ENCODE results near the gene SLC43A3.
A peak's percentile ranks its signal among the peaks of the same experiment; 100 is the strongest.

Gene SLC43A3

DNA sequence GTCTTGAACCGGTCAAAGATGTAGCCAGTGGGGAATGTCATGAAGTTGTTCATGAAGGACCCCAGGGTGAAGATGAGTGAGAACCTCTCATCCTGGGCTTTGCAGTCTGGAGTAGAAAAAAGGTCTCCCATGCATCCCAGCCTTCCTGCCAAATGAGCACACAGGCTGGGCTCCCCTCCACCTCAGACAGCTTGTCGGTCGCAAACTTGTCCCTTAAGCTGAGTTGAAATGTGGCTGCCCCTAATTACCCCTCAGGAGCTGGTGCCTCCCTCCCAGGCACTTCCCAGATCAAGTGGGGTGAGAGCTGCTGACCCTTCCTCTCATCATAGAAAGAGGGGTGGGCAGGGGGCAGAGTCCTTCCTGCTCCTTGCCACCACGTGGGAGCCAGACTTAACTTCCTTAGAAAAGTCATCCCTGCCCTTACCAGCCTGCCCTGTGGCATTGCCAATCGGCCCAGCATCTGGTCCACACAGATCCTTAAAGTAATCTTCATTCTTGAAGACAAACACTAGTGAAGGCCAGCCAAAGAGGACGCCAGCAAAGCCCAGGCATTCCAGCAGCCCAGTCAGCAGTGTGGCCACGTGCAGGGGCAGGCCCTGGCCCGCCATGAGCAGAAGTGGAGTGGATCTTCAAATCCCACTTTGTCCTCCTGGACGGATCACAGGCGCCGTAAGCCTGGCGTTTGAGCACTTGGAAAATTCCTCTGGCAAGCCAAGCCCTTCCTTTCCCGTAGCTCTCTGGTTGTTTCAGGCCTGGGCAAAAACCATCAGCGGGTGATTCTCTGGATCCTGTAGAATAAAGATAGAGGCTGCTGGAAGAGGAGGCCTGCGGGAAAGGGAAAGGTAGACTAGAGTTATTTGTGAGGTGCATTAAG is 1.1 kb downstream of the SLC43A3 start:
- H3K9me3 ChIP-seq (ENCODE audit: control insufficient read depth, low read length) = no peaks in the 10 kb centered on the region
- peak overlapping the region; percentile 96 for H3K9ac ChIP-seq (ENCODE audit: low read length)
- no peak overlapping the region for H2BK5ac ChIP-seq (ENCODE audit: low read depth, low read length, poor library complexity, severe bottlenecking)
- no peak overlapping the region for H2AFZ ChIP-seq (ENCODE audit: low read depth, low read length)
- peak overlapping the region; percentile 52 to 70 for H3K18ac ChIP-seq (ENCODE audit: low read depth in 1 of 2, low read length in 2 of 2)
- no peaks in the 10 kb centered on the region for H3K27me3 ChIP-seq (ENCODE audit: control insufficient read depth in 1 of 2, insufficient read depth in 1 of 2, low read length in 2 of 2)
- no peak overlapping the region for H3K23ac ChIP-seq (ENCODE audit: low read length in 2 of 2)
- H3K79me1 ChIP-seq (replicated peaks; ENCODE audit: low read length, poor library complexity, severe bottlenecking) = peaks cover 3% of the 10 kb centered on the region
- DNase-seq = peak; percentile 26
- H3K4me2 ChIP-seq (ENCODE audit: low read length, poor library complexity, severe bottlenecking) = no peak overlapping the region
- H4K91ac ChIP-seq (ENCODE audit: low read length) = peak overlapping the region; percentile 57
- no peak overlapping the region for H2BK120ac ChIP-seq (ENCODE audit: low read depth, low read length)
- H3K36me3 ChIP-seq (ENCODE audit: control insufficient read depth in 1 of 2, insufficient read depth in 2 of 2, low read depth in 1 of 2, low read length in 2 of 2) = peaks cover 0 to 53% of the 10 kb centered on the region in 2 experiments
- peak overlapping the region; percentile 60 for H2BK15ac ChIP-seq (ENCODE audit: low read depth, poor library complexity, severe bottlenecking)
- H3K14ac ChIP-seq (ENCODE audit: low read length in 2 of 2) = no peak overlapping the region
- H2AK5ac ChIP-seq (ENCODE audit: low read length, severe bottlenecking) = peak overlapping the region; percentile 24
- peaks cover 29% of the 10 kb centered on the region for H3K4me1 ChIP-seq (ENCODE audit: control insufficient read depth, insufficient read depth, low read depth, low read length)
- H3K27ac ChIP-seq (ENCODE audit: low read length, poor library complexity, severe bottlenecking) = peak overlapping the region; percentile 14
- peak overlapping the region in 1 of 2 experiments; percentile 86 for H3K4me3 ChIP-seq (ENCODE audit: insufficient read depth in 1 of 2, low read depth in 1 of 2, low read length in 2 of 2)
- 85% methylated on average over 15 of the region's 15 CpGs for WGBS
- peak overlapping the region in 1 of 2 experiments; percentile 2 for H3K4ac ChIP-seq (ENCODE audit: low read depth in 1 of 2, low read length in 2 of 2)
- H2BK12ac ChIP-seq (ENCODE audit: low read length in 2 of 2) = peak overlapping the region; percentile 27 to 34
- H4K8ac ChIP-seq (ENCODE audit: low read length) = peak overlapping the region; percentile 59

DNA sequence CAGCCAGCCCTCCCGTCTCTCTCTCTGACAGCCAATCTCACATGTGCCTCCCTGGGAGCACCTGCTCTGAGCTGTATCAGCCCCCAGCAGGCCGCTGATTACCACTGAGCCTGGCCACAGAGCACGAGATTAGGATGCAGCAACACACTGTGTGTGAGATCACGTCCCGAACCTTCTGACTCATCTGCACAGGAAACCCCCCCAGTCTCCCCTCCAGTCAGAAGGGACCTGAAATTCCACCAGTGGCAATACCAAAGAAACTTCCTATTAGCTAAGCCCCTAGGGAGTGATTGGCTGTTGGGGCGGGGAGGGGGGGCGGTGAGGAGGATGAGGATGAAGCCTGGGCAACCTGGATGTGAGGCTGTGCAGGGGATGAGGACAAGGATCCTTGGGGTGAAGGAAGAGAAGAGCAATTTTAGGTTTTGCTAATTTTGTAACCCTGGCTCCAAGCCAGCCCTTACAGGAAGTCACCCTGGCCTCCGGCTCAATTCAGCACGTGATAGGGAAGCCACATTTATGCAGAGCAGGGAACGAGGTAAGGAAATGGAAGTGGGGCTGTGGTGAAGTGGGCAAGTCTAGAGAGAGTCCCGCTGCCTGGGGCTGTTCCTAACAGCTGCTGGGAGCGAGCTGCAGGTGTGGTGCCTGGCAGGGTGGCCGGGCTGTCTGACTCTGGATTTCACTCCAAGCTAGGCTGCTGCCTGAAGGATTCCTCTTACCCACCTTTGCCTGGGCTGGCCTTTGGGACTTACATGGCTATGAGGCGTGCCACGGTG is 1.9 kb downstream of the SLC43A3 start:
- Histone ChIP-seq H3K18ac (ENCODE audit: low read depth in 1 of 2, low read length in 2 of 2) (peak overlapping the region in 1 of 2 experiments; percentile 52), H2AK5ac (ENCODE audit: low read length, severe bottlenecking) (no peak overlapping the region), H3K4me1 (ENCODE audit: control insufficient read depth, insufficient read depth, low read depth, low read length) (peaks cover 29% of the 10 kb centered on the region), H3K79me1 (replicated peaks; ENCODE audit: low read length, poor library complexity, severe bottlenecking) (peaks cover 4% of the 10 kb centered on the region), H3K4ac (ENCODE audit: low read depth in 1 of 2, low read length in 2 of 2) (peak overlapping the region; percentile 2 to 66), H4K8ac (ENCODE audit: low read length) (peak overlapping the region; percentile 59), H3K36me3 (ENCODE audit: control insufficient read depth in 1 of 2, insufficient read depth in 2 of 2, low read depth in 1 of 2, low read length in 2 of 2) (peaks cover 4 to 61% of the 10 kb centered on the region in 2 experiments), H3K27ac (ENCODE audit: low read length, poor library complexity, severe bottlenecking) (peak overlapping the region; percentile 14), H3K9ac (ENCODE audit: low read length) (peak overlapping the region; percentile 96), H3K23ac (ENCODE audit: low read length in 2 of 2) (no peak overlapping the region), H3K9me3 (ENCODE audit: control insufficient read depth, low read length) (no peaks in the 10 kb centered on the region), H2BK12ac (ENCODE audit: low read length in 2 of 2) (no peak overlapping the region), H2BK5ac (ENCODE audit: low read depth, low read length, poor library complexity, severe bottlenecking) (no peak overlapping the region), H3K14ac (ENCODE audit: low read length in 2 of 2) (no peak overlapping the region), H3K27me3 (ENCODE audit: control insufficient read depth in 1 of 2, insufficient read depth in 1 of 2, low read length in 2 of 2) (no peaks in the 10 kb centered on the region), H2BK15ac (ENCODE audit: low read depth, poor library complexity, severe bottlenecking) (no peak overlapping the region), H3K4me3 (ENCODE audit: insufficient read depth in 1 of 2, low read depth in 1 of 2, low read length in 2 of 2) (peak overlapping the region in 1 of 2 experiments; percentile 86), H3K4me2 (ENCODE audit: low read length, poor library complexity, severe bottlenecking) (no peak overlapping the region), H4K91ac (ENCODE audit: low read length) (peak overlapping the region; percentile 53), H2BK120ac (ENCODE audit: low read depth, low read length) (no peak overlapping the region), H2AFZ (ENCODE audit: low read depth, low read length) (no peak overlapping the region)
- 35% methylated on average over 15 of the region's 15 CpGs for WGBS
- peak; percentile 86 for DNase-seq

GRCh38 chr11:57424137-57424791 is 2.7 kb downstream of the SLC43A3 start:
- peaks cover 4% of the 10 kb centered on the region for H3K79me1 ChIP-seq (replicated peaks; ENCODE audit: low read length, poor library complexity, severe bottlenecking)
- H4K91ac ChIP-seq (ENCODE audit: low read length) = no peak overlapping the region
- H3K9ac ChIP-seq (ENCODE audit: low read length) = peak overlapping the region; percentile 96
- no peak overlapping the region for H2BK15ac ChIP-seq (ENCODE audit: low read depth, poor library complexity, severe bottlenecking)
- H3K14ac ChIP-seq (ENCODE audit: low read length in 2 of 2) = no peak overlapping the region
- no peak overlapping the region for H2BK12ac ChIP-seq (ENCODE audit: low read length in 2 of 2)
- no peak overlapping the region for H2BK5ac ChIP-seq (ENCODE audit: low read depth, low read length, poor library complexity, severe bottlenecking)
- no peak overlapping the region for H3K4ac ChIP-seq (ENCODE audit: low read depth in 1 of 2, low read length in 2 of 2)
- no peak for DNase-seq
- H3K4me2 ChIP-seq (ENCODE audit: low read length, poor library complexity, severe bottlenecking) = no peak overlapping the region
- WGBS = 87% methylated on average over 9 of the region's 9 CpGs
- no peak overlapping the region for H3K18ac ChIP-seq (ENCODE audit: low read depth in 1 of 2, low read length in 2 of 2)
- no peak overlapping the region for H2BK120ac ChIP-seq (ENCODE audit: low read depth, low read length)
- peak overlapping the region; percentile 32 for H3K27ac ChIP-seq (ENCODE audit: low read length, poor library complexity, severe bottlenecking)
- no peaks in the 10 kb centered on the region for H3K27me3 ChIP-seq (ENCODE audit: control insufficient read depth in 1 of 2, insufficient read depth in 1 of 2, low read length in 2 of 2)
- no peak overlapping the region for H3K23ac ChIP-seq (ENCODE audit: low read length in 2 of 2)
- no peak overlapping the region for H2AK5ac ChIP-seq (ENCODE audit: low read length, severe bottlenecking)
- H3K4me3 ChIP-seq (ENCODE audit: insufficient read depth in 1 of 2, low read depth in 1 of 2, low read length in 2 of 2) = peak overlapping the region in 1 of 2 experiments; percentile 86
- H3K4me1 ChIP-seq (ENCODE audit: control insufficient read depth, insufficient read depth, low read depth, low read length) = peaks cover 29% of the 10 kb centered on the region
- H4K8ac ChIP-seq (ENCODE audit: low read length) = no peak overlapping the region
- peaks cover 4 to 68% of the 10 kb centered on the region in 2 experiments for H3K36me3 ChIP-seq (ENCODE audit: control insufficient read depth in 1 of 2, insufficient read depth in 2 of 2, low read depth in 1 of 2, low read length in 2 of 2)
- no peak overlapping the region for H2AFZ ChIP-seq (ENCODE audit: low read depth, low read length)
- no peaks in the 10 kb centered on the region for H3K9me3 ChIP-seq (ENCODE audit: control insufficient read depth, low read length)
